ENCODE measurements around the gene PTPRN2.

- no peak for TF ChIP-seq CTCF (conservative IDR thresholded peaks at IDR 0.05 in 1 of 2, IDR thresholded peaks at IDR 0.05 in 1 of 2; ENCODE audit: low read depth in 1 of 2, low read length in 2 of 2)
- TF ChIP-seq EZH2 (IDR thresholded peaks at IDR 0.05; ENCODE audit: low read length, missing control alignments), result no peak
Measured at GRCh38 chr7:158033196-158033595, 554.4 kb downstream of the PTPRN2 start.

Data from fibroblast of lung (primary cell).